ENCODE data around the gene MCM9.
"Not testable (repeated sequence)": the region's sequence is repeated elsewhere in the genome, so short reads cannot be mapped to it uniquely, and the experiment has no call there.

The MCM9 gene

GRCh38 chr6:118892355-118892991 is 42.5 kb downstream of the MCM9 start:
- no peak for DNase-seq

- DNase-seq: no peak
Observed at GRCh38 chr6:118890997-118891790, 43.8 kb downstream of the MCM9 start.

- DNase-seq: no peak
Observed at GRCh38 chr6:118889163-118889562, 45.8 kb downstream of the MCM9 start.

- no peak for DNase-seq
Observed at GRCh38 chr6:118886641-118887040, 48.3 kb downstream of the MCM9 start.

- no peak for DNase-seq
Observed at GRCh38 chr6:118882314-118882905, 52.5 kb downstream of the MCM9 start.

- no peak for DNase-seq
Observed at GRCh38 chr6:118881440-118882313, 53.3 kb downstream of the MCM9 start.

- DNase-seq: no peak
Observed at GRCh38 chr6:118877806-118878205, 57.2 kb downstream of the MCM9 start.

GRCh38 chr6:118876814-118877213 is 58.1 kb downstream of the MCM9 start:
- DNase-seq: no peak

GRCh38 chr6:118876198-118876597 is 58.8 kb downstream of the MCM9 start:
- DNase-seq: no peak

- DNase-seq: no peak
Observed at GRCh38 chr6:118875672-118876071, 59.3 kb downstream of the MCM9 start.

GRCh38 chr6:118873239-118873638 is 61.7 kb downstream of the MCM9 start:
- no peak for DNase-seq

- DNase-seq: no peak
Observed at GRCh38 chr6:118872726-118873125, 62.2 kb downstream of the MCM9 start.

- DNase-seq: no peak
Observed at GRCh38 chr6:118872318-118872717, 62.6 kb downstream of the MCM9 start.

- no peak for DNase-seq
Observed at GRCh38 chr6:118871331-118871730, 63.6 kb downstream of the MCM9 start.

GRCh38 chr6:118869894-118870589 is 64.9 kb downstream of the MCM9 start:
- DNase-seq: no peak

- no peak for DNase-seq
Observed at GRCh38 chr6:118869350-118869749, 65.6 kb downstream of the MCM9 start.

GRCh38 chr6:118868901-118869300 is 66.1 kb downstream of the MCM9 start:
- not testable (repeated sequence) for DNase-seq

GRCh38 chr6:118867181-118867580 is 67.8 kb downstream of the MCM9 start:
- DNase-seq: no peak

- DNase-seq: no peak
Observed at GRCh38 chr6:118865100-118865391, 69.9 kb downstream of the MCM9 start.

- DNase-seq: no peak
Observed at GRCh38 chr6:118864341-118865099, 70.4 kb downstream of the MCM9 start.

- no peak for DNase-seq
Observed at GRCh38 chr6:118862443-118862842, 72.5 kb downstream of the MCM9 start.

- DNase-seq: no peak
Observed at GRCh38 chr6:118860880-118861279, 74.1 kb downstream of the MCM9 start.

Data from activated CD4-positive, alpha-beta T cell treated with anti-CD3 and anti-CD28 coated beads, Interleukin-2, amount 50 U/mL, for 4 hours (primary cell).